NCI-H2107 treated with DMSO at 0.1 percent for 48 hours (cell line): Measurements from ENCODE around the gene CHD3.
A peak's percentile ranks its signal among the peaks of the same experiment; 100 is the strongest.

Experiments
- DNase-seq: peaks from one replicate; lab custom pipeline; 2025; ENCODE audit not compliant: unreplicated experiment; lab: John Stamatoyannopoulos, UW

CHD3 gene

GRCh38 chr17:7864995-7865650 lies 23.5 kb upstream of the CHD3 start:
- no peak for DNase-seq

- no peak for DNase-seq
These were observed 20.7 kb upstream of the CHD3 start for GRCh38 chr17:7867881-7868329.

GRCh38 chr17:7873051-7873450 lies 15.5 kb upstream of the CHD3 start:
- DNase-seq, result no peak

- DNase-seq, result no peak
These were observed 12.7 kb upstream of the CHD3 start for GRCh38 chr17:7875804-7876370.

GRCh38 chr17:7878234-7878633 lies 10.4 kb upstream of the CHD3 start:
- DNase-seq, result no peak

GRCh38 chr17:7880076-7880868 lies 8.3 kb upstream of the CHD3 start:
- DNase-seq, result no peak

GRCh38 chr17:7881276-7882054 lies 7.1 kb upstream of the CHD3 start:
- DNase-seq, result no peak

- DNase-seq, result no peak
These were observed 6.5 kb upstream of the CHD3 start for GRCh38 chr17:7882068-7882467.

- no peak for DNase-seq
These were observed 6.0 kb upstream of the CHD3 start for GRCh38 chr17:7882629-7883028.

GRCh38 chr17:7883781-7884386 lies 4.7 kb upstream of the CHD3 start:
- no peak for DNase-seq

GRCh38 chr17:7884581-7885366 lies 3.8 kb upstream of the CHD3 start:
- DNase-seq, result no peak

- peak; percentile 49 for DNase-seq
These were observed 3.0 kb upstream of the CHD3 start for GRCh38 chr17:7885367-7886226.

- DNase-seq, result peak; percentile 34
These were observed 2.2 kb upstream of the CHD3 start for GRCh38 chr17:7886227-7887037.

GRCh38 chr17:7887038-7887481 lies 1.5 kb upstream of the CHD3 start:
- DNase-seq, result peak; percentile 89

GRCh38 chr17:7887482-7888183 lies 956 bp upstream of the CHD3 start:
- DNase-seq, result peak; percentile 97

- DNase-seq, result peak; percentile 43
These were observed 772 bp downstream of the CHD3 start for GRCh38 chr17:7889166-7889955.
